ENCODE results near the gene CAMK1D. TPM values are rescaled to one million over a fixed set of nuclear protein-coding genes. Genes with fewer than 3 reads are reported as not detected.

Gene CAMK1D
- total RNA-seq, 1 donor from 2014 or later: 7.6 TPM

- no peak for DNase-seq (ENCODE audit: low spot score in 2 of 2, unreplicated experiment in 2 of 2)
- Mint-ChIP-seq H3K27ac (no peak overlapping the region), H3K9me3 (peaks cover 15% of the 10 kb centered on the region), H3K36me3 (no peaks in the 10 kb centered on the region), H3K4me3 (no peak overlapping the region), H3K27me3 (ENCODE audit: low read depth) (peaks cover 3% of the 10 kb centered on the region), H3K4me1 (no peaks in the 10 kb centered on the region)
- no peak for TF ChIP-seq CTCF (IDR thresholded peaks at IDR 0.05; ENCODE audit: unreplicated experiment)
Observed at GRCh38 chr10:12476656-12477055, 127.3 kb downstream of the CAMK1D start.

GRCh38 chr10:12479437-12479844, 130.1 kb downstream of the CAMK1D start:
- peaks cover 10% of the 10 kb centered on the region for H3K4me1 Mint-ChIP-seq
- peaks cover 3% of the 10 kb centered on the region for H3K27me3 Mint-ChIP-seq (ENCODE audit: low read depth)
- peaks cover 15% of the 10 kb centered on the region for H3K9me3 Mint-ChIP-seq
- H3K27ac Mint-ChIP-seq: no peak overlapping the region
- DNase-seq (ENCODE audit: low spot score in 2 of 2, unreplicated experiment in 2 of 2): no peak
- H3K4me3 Mint-ChIP-seq: no peak overlapping the region
- no peak for TF ChIP-seq CTCF (IDR thresholded peaks at IDR 0.05; ENCODE audit: unreplicated experiment)
- H3K36me3 Mint-ChIP-seq: no peaks in the 10 kb centered on the region

- H3K4me1 Mint-ChIP-seq: peaks cover 12% of the 10 kb centered on the region
- H3K4me3 Mint-ChIP-seq: no peak overlapping the region
Observed at GRCh38 chr10:12479924-12480323, 130.6 kb downstream of the CAMK1D start.

GRCh38 chr10:12480440-12480839, 131.1 kb downstream of the CAMK1D start:
- Mint-ChIP-seq H3K36me3 (no peaks in the 10 kb centered on the region), H3K4me3 (no peak overlapping the region), H3K9me3 (peaks cover 8% of the 10 kb centered on the region), H3K27ac (no peak overlapping the region), H3K27me3 (ENCODE audit: low read depth) (no peaks in the 10 kb centered on the region), H3K4me1 (peaks cover 17% of the 10 kb centered on the region)
- no peak for TF ChIP-seq CTCF (IDR thresholded peaks at IDR 0.05; ENCODE audit: unreplicated experiment)
- DNase-seq (ENCODE audit: low spot score in 2 of 2, unreplicated experiment in 2 of 2): no peak

More at GRCh38 chr10:12479924-12480323, 130.6 kb downstream of the CAMK1D start:
- TF ChIP-seq CTCF (IDR thresholded peaks at IDR 0.05; ENCODE audit: unreplicated experiment): no peak
- Mint-ChIP-seq H3K27me3 (ENCODE audit: low read depth) (peaks cover 3% of the 10 kb centered on the region), H3K9me3 (peaks cover 12% of the 10 kb centered on the region), H3K27ac (no peak overlapping the region), H3K36me3 (no peaks in the 10 kb centered on the region)
- no peak for DNase-seq (ENCODE audit: low spot score in 2 of 2, unreplicated experiment in 2 of 2)

GRCh38 chr10:12481924-12482323, 132.6 kb downstream of the CAMK1D start:
- Mint-ChIP-seq H3K9me3 (peaks cover 8% of the 10 kb centered on the region), H3K27me3 (ENCODE audit: low read depth) (no peaks in the 10 kb centered on the region), H3K36me3 (no peaks in the 10 kb centered on the region), H3K4me1 (peaks cover 21% of the 10 kb centered on the region), H3K4me3 (no peak overlapping the region), H3K27ac (no peak overlapping the region)
- TF ChIP-seq CTCF (IDR thresholded peaks at IDR 0.05; ENCODE audit: unreplicated experiment): no peak
- no peak for DNase-seq (ENCODE audit: low spot score in 2 of 2, unreplicated experiment in 2 of 2)

- no peak for TF ChIP-seq CTCF (IDR thresholded peaks at IDR 0.05; ENCODE audit: unreplicated experiment)
- DNase-seq (ENCODE audit: low spot score in 2 of 2, unreplicated experiment in 2 of 2): no peak
- no peaks in the 10 kb centered on the region for H3K36me3 Mint-ChIP-seq
- H3K4me3 Mint-ChIP-seq: no peak overlapping the region
- H3K4me1 Mint-ChIP-seq: peaks cover 21% of the 10 kb centered on the region
- peaks cover 8% of the 10 kb centered on the region for H3K9me3 Mint-ChIP-seq
- no peak overlapping the region for H3K27ac Mint-ChIP-seq
- peaks cover 4% of the 10 kb centered on the region for H3K27me3 Mint-ChIP-seq (ENCODE audit: low read depth)
Observed at GRCh38 chr10:12482587-12482986, 133.2 kb downstream of the CAMK1D start.

Data from mesothelial cell of epicardium (in vitro differentiated cells).